Heart right ventricle (tissue), 16 donors: ENCODE measurements around the gene KRTAP10-10. TPM values are rescaled to one million over a fixed set of nuclear protein-coding genes. Genes with fewer than 3 reads are reported as not detected.

Experiments
- ATAC-seq, 8 donors: fragments of 200-7000 bp; cut with Tn5 transposase; one replicate each; pipeline ENCODE4 v1.9.1; 2020; ENCODE audit warnings: mild to moderate bottlenecking in 8 of 8, moderate library complexity in 8 of 8, moderate number of reproducible peaks in 1 of 8
- DNase-seq, 2 donors: peaks; one replicate each; pipeline ENCODE4 v3.0.0-alpha.2; 2020
- H3K27ac ChIP-seq, 10 donors: fragments of 200-600 bp; sonication (generic) in 2 of 10; one replicate each; pipeline versions ENCODE4 v1.5.0 to v1.8.0; 2020 to 2022; ENCODE audit warnings: mild to moderate bottlenecking in 3 of 10
- H3K27me3 ChIP-seq, 7 donors: fragments of 200-600 bp; one replicate each; pipeline ENCODE4 v1.8.0; 2021 to 2022; ENCODE audit warnings: mild to moderate bottlenecking in 2 of 7
- H3K36me3 ChIP-seq, 9 donors: fragments of 200-600 bp; sonication (generic) in 1 of 9; one replicate each; pipeline versions ENCODE4 v1.5.0 to v1.8.0; 2020 to 2022; ENCODE audit warnings: mild to moderate bottlenecking in 2 of 9
- H3K4me1 ChIP-seq, 9 donors: fragments of 200-600 bp; sonication (generic) in 1 of 9; one replicate each; pipeline versions ENCODE4 v1.5.0 to v1.8.0; 2020 to 2022; ENCODE audit warnings: mild to moderate bottlenecking in 4 of 9
- H3K4me3 ChIP-seq, 10 donors: fragments of 200-600 bp; sonication (generic) in 2 of 10; one replicate each; pipeline versions ENCODE4 v1.5.0 to v1.8.0; 2020 to 2022; ENCODE audit warnings: mild to moderate bottlenecking in 7 of 10, moderate library complexity in 2 of 10
- H3K9me3 ChIP-seq, 11 donors: fragments of 200-600 bp in 10 of 11; sonication (generic) in 2 of 11; one replicate each; pipeline versions ENCODE4 v1.5.0 to v1.8.0; 2013 to 2022; ENCODE audit warnings: mild to moderate bottlenecking in 2 of 11, control low read depth in 1 of 11, moderate library complexity in 1 of 11
- whole genome bisulfite sequencing, 2 donors: extraction: QIAGEN DNeasy Blood & Tissue Kit; methylation state at CpG; one replicate each; pipeline ENCODE4 v1.1.7; 2013; ENCODE audit warnings: inconsistent platforms in 1 of 2; 5-methylcytosine and 5-hydroxymethylcytosine counted together
- intact Hi-C, 10 donors: fragments of 100-400 bp; cut with DNase I; formaldehyde crosslinking; loops; one replicate each; pipeline versions ENCODE4 v1.11.1 to v1.14.2; 2022
- polyA plus RNA-seq, 2 donors: library from polyadenylated mRNA; stranded (reverse); fragments of 200-250 nt; gene quantifications; one replicate each; pipeline ENCODE4 v1.2.3, GENCODE V29; 2013
- total RNA-seq, 10 donors: library from RNA; stranded (reverse); fragmentation: NEBNext Ultra II Directional in 3 of 10; extraction: Animal tissue kit (Norgen Biotek cat#: 25700) in 3 of 10; gene quantifications; one replicate each; pipeline versions ENCODE4 v1.2.1 to v1.2.4, GENCODE V29; 2021 to 2023
- TF ChIP-seq, protein P1 (sequence below), 9 donors: fragments of 200-600 bp; sonication (generic) in 2 of 9; IDR thresholded peaks; one replicate each; pipeline versions ENCODE4 v1.5.0 to v1.8.0; 2021 to 2022; ENCODE audit warnings: antibody characterized with exemption in 9 of 9, mild to moderate bottlenecking in 5 of 9, moderate library complexity in 1 of 9
- donor health status: Arrhythmogenic right ventricular cardiomyopathy.
- donor health status: ischemic (EF 13 %, LVEDD 7.1; RV severe dilation, severe dysfunction).
- donor health status: healthy with polysubstance abuse.
- donor health status: DM: no; HTN: yes; CAD: no.
- donor health status: DM: no; HTN: no; CAD: no.
- donor health status: ischemic (EF 25% LVEDD 6.9; RV normal size, moderate dysfunction).
- donor health status: ischemic (EF 25% LVEDD 5.7; RV mildly dilated, moderate dysfunction).
- donor health status: healthy.
- donor health status: DM: yes; HTN: yes; CAD: no.
- donor health status: Ischemic cardiomyopathy.
- donor health status: ischemic (EF 35%, LVEDD 5.7; RV mildly dilated, moderate dysfunction).
- donor health status: nonischemic (EF 11% LVEDD 7.7; RV severe dilation, severe dysfunction).
- donor health status: DM: yes; HTN: yes; CAD: no.
- donor health status: PGD.
- donor health status: ischemic (EF 29% LVEDD 5.4; RV normal size, mild dysfunction).
- donor health status: nonischemic (EF 23%, LVEDD 6.1; RV moderate dilation, normal function).

The KRTAP10-10 gene
- total and polyA plus RNA-seq, 12 donors, result not detected

- peaks cover 0 to 4% (median 0%) of the 10 kb centered on the region in 9 donors for H3K4me1 ChIP-seq
- WGBS, 2 donors, result 65 to 67% methylated on average over 33 of the region's 33 CpGs
- no peaks in the 10 kb centered on the region for H3K36me3 ChIP-seq
- H3K4me3 ChIP-seq, result no peak within 1 kb of the TSS
- ATAC-seq (peak in 1 of 8 donors; percentile 22), DNase-seq (peak in 1 of 2 donors; percentile 6)
- no peak within 1 kb of the TSS for H3K27ac ChIP-seq
- no peaks in the 10 kb centered on the region for H3K9me3 ChIP-seq
- intact Hi-C loops, result no loop called here
- TF ChIP-seq, protein P1, sequence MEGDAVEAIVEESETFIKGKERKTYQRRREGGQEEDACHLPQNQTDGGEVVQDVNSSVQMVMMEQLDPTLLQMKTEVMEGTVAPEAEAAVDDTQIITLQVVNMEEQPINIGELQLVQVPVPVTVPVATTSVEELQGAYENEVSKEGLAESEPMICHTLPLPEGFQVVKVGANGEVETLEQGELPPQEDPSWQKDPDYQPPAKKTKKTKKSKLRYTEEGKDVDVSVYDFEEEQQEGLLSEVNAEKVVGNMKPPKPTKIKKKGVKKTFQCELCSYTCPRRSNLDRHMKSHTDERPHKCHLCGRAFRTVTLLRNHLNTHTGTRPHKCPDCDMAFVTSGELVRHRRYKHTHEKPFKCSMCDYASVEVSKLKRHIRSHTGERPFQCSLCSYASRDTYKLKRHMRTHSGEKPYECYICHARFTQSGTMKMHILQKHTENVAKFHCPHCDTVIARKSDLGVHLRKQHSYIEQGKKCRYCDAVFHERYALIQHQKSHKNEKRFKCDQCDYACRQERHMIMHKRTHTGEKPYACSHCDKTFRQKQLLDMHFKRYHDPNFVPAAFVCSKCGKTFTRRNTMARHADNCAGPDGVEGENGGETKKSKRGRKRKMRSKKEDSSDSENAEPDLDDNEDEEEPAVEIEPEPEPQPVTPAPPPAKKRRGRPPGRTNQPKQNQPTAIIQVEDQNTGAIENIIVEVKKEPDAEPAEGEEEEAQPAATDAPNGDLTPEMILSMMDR (IDR thresholded peaks at IDR 0.05), result no peak
- peaks cover 0 to 41% (median 12%) of the 10 kb centered on the region in 7 donors for H3K27me3 ChIP-seq
Observed at GRCh38 chr21:44592446-44593311, 44.5 kb upstream of the KRTAP10-10 start, which contains the start of gene KRTAP10-6. KRTAP10-6 (minus strand) TSS chr21:44592505; CDS start chr21:44592484, 21 bp downstream.

- Histone ChIP-seq H3K36me3 (no peaks in the 10 kb centered on the region), H3K4me3 (no peak overlapping the region), H3K4me1 (peaks cover 0 to 4% (median 0%) of the 10 kb centered on the region in 9 donors), H3K27me3 (peaks cover 0 to 53% (median 12%) of the 10 kb centered on the region in 7 donors), H3K9me3 (peaks cover 0 to 5% (median 0%) of the 10 kb centered on the region in 11 donors), H3K27ac (no peak overlapping the region)
- DNase-seq (no peak), ATAC-seq (peak in 2 of 8 donors; percentile 20 to 44)
- 42 to 46% methylated on average over 20 of the region's 20 CpGs for WGBS, 2 donors
- TF ChIP-seq, protein P1 (IDR thresholded peaks at IDR 0.05), result no peak
- intact Hi-C loops, result no loop called here
Observed at GRCh38 chr21:44593598-44594405, 43.4 kb upstream of the KRTAP10-10 start.

DNA sequence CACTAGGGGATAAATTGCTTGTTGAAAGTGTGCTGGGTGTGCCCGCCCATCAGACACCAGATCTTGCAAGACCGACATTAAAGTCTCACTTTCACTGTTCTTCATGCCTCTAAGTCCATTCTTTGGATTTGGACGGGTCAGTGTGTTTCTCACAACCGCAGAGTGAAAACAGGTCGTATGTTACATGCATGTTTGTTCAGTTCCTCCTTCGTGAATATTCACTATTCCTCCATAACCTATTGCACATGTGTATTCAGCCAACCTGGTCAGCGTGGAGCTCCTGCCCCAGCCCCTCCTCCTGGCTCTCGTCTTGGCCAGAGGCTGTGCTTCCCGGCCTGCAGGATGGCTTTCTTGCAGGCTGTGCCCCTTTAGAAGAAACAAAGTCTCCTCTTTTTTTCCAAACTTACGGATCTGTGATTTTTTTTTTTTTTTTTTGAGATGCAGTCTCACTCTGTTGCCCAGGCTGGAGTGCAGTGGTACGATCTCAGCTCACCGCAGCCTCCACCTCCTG, 42.7 kb upstream of the KRTAP10-10 start:
- ATAC-seq (no peak), DNase-seq (no peak)
- TF ChIP-seq, protein P1 (IDR thresholded peaks at IDR 0.05), result no peak
- intact Hi-C loops, result no loop called here
- H3K27me3 ChIP-seq, result peaks cover 0 to 53% (median 15%) of the 10 kb centered on the region in 7 donors
- no peak overlapping the region for H3K27ac ChIP-seq
- peaks cover 0 to 10% (median 0%) of the 10 kb centered on the region in 11 donors for H3K9me3 ChIP-seq
- 79 to 82% methylated on average over 12 of the region's 12 CpGs for WGBS, 2 donors
- H3K4me3 ChIP-seq, result no peak overlapping the region
- H3K4me1 ChIP-seq, result peaks cover 0 to 4% (median 0%) of the 10 kb centered on the region in 9 donors
- H3K36me3 ChIP-seq, result no peaks in the 10 kb centered on the region

- H3K27me3 ChIP-seq, result peaks cover 0 to 52% (median 11%) of the 10 kb centered on the region in 7 donors
- 75 to 86% methylated on average over 6 of the region's 6 CpGs for WGBS, 2 donors
- no peak for ATAC-seq
- H3K4me3 ChIP-seq, result no peak overlapping the region
- H3K27ac ChIP-seq, result no peak overlapping the region
- DNase-seq, result no peak
- H3K9me3 ChIP-seq, result peaks cover 0 to 10% (median 0%) of the 10 kb centered on the region in 11 donors
- H3K36me3 ChIP-seq, result no peaks in the 10 kb centered on the region
- H3K4me1 ChIP-seq, result peaks cover 0 to 4% (median 0%) of the 10 kb centered on the region in 9 donors
- TF ChIP-seq, protein P1 (IDR thresholded peaks at IDR 0.05), result no peak
- intact Hi-C loops, result no loop called here
Observed at GRCh38 chr21:44595524-44595923, 41.6 kb upstream of the KRTAP10-10 start.
